ENCODE data around the gene SLC16A10. TPM values are rescaled to one million over a fixed set of nuclear protein-coding genes. Genes with fewer than 3 reads are reported as not detected.

SLC16A10 gene
- total and polyA plus RNA-seq, 2 experiments from 2014 or later, result 19.9 to 34.1 TPM

GRCh38 chr6:111243095-111243494, 155.8 kb downstream of the SLC16A10 start:
- no peaks in the 10 kb centered on the region for H4K20me1 ChIP-seq (ENCODE audit: insufficient read depth, poor library complexity, severe bottlenecking)
- no peaks in the 10 kb centered on the region for H3K9me2 ChIP-seq (replicated peaks; ENCODE audit: insufficient read depth)
- 86% methylated on average over 4 of the region's 4 CpGs for WGBS (ENCODE audit: low lambda C conversion rate, missing lambda C conversion rate)
- TF ChIP-seq CTCF (IDR thresholded peaks at IDR 0.05; ENCODE audit: poor library complexity) (no peak), EZH2 (IDR thresholded peaks at IDR 0.05; ENCODE audit: borderline replicate concordance) (no peak), EZH2phosphoT487 (IDR thresholded peaks at IDR 0.05; ENCODE audit: low read depth, severe bottlenecking, unreplicated experiment) (no peak)
- H3K4me2 ChIP-seq, result no peak overlapping the region
- H3K4me3 ChIP-seq, result no peak overlapping the region
- H3K27ac ChIP-seq, result no peak overlapping the region
- H2AFZ ChIP-seq, result no peak overlapping the region
- no peaks in the 10 kb centered on the region for H3K9me3 ChIP-seq (ENCODE audit: low read depth)
- H3K4me1 ChIP-seq (ENCODE audit: insufficient read depth), result no peaks in the 10 kb centered on the region
- no peaks in the 10 kb centered on the region for H3K79me2 ChIP-seq
- no peaks in the 10 kb centered on the region for H3K36me3 ChIP-seq (replicated peaks; ENCODE audit: insufficient read depth, low read depth)
- no peak for DNase-seq (ENCODE audit: low spot score)
- no peaks in the 10 kb centered on the region for H3K27me3 ChIP-seq

- no peaks in the 10 kb centered on the region for H3K27me3 ChIP-seq
- no peak overlapping the region for H3K4me2 ChIP-seq
- TF ChIP-seq CTCF (IDR thresholded peaks at IDR 0.05; ENCODE audit: poor library complexity), result no peak
- no peak for TF ChIP-seq EZH2phosphoT487 (IDR thresholded peaks at IDR 0.05; ENCODE audit: low read depth, severe bottlenecking, unreplicated experiment)
- TF ChIP-seq EZH2 (IDR thresholded peaks at IDR 0.05; ENCODE audit: borderline replicate concordance), result no peak
- H4K20me1 ChIP-seq (ENCODE audit: insufficient read depth, poor library complexity, severe bottlenecking), result no peaks in the 10 kb centered on the region
- H3K36me3 ChIP-seq (replicated peaks; ENCODE audit: insufficient read depth, low read depth), result no peaks in the 10 kb centered on the region
- no peaks in the 10 kb centered on the region for H3K9me3 ChIP-seq (ENCODE audit: low read depth)
- no peaks in the 10 kb centered on the region for H3K79me2 ChIP-seq
- H3K4me3 ChIP-seq, result no peak overlapping the region
- DNase-seq (ENCODE audit: low spot score), result no peak
- H3K4me1 ChIP-seq (ENCODE audit: insufficient read depth), result no peaks in the 10 kb centered on the region
- no peaks in the 10 kb centered on the region for H3K9me2 ChIP-seq (replicated peaks; ENCODE audit: insufficient read depth)
- H2AFZ ChIP-seq, result no peak overlapping the region
- no peak overlapping the region for H3K27ac ChIP-seq
Observed at GRCh38 chr6:111248789-111249188, 161.5 kb downstream of the SLC16A10 start.

- H2AFZ ChIP-seq, result no peak overlapping the region
- no peak overlapping the region for H3K27ac ChIP-seq
- H3K9me3 ChIP-seq (ENCODE audit: low read depth), result no peaks in the 10 kb centered on the region
- no peak overlapping the region for H3K4me2 ChIP-seq
- no peak overlapping the region for H3K4me3 ChIP-seq
- TF ChIP-seq CTCF (IDR thresholded peaks at IDR 0.05; ENCODE audit: poor library complexity), result no peak
- TF ChIP-seq EZH2phosphoT487 (IDR thresholded peaks at IDR 0.05; ENCODE audit: low read depth, severe bottlenecking, unreplicated experiment), result no peak
- TF ChIP-seq EZH2 (IDR thresholded peaks at IDR 0.05; ENCODE audit: borderline replicate concordance), result no peak
- no peaks in the 10 kb centered on the region for H3K27me3 ChIP-seq
- no peaks in the 10 kb centered on the region for H3K36me3 ChIP-seq (replicated peaks; ENCODE audit: insufficient read depth, low read depth)
- H4K20me1 ChIP-seq (ENCODE audit: insufficient read depth, poor library complexity, severe bottlenecking), result no peaks in the 10 kb centered on the region
- H3K4me1 ChIP-seq (ENCODE audit: insufficient read depth), result peaks cover under 1% of the 10 kb centered on the region
- 60% methylated on average over 4 of the region's 4 CpGs for WGBS (ENCODE audit: low lambda C conversion rate, missing lambda C conversion rate)
- DNase-seq (ENCODE audit: low spot score), result no peak
- H3K9me2 ChIP-seq (replicated peaks; ENCODE audit: insufficient read depth), result no peaks in the 10 kb centered on the region
- no peaks in the 10 kb centered on the region for H3K79me2 ChIP-seq
Observed at GRCh38 chr6:111250791-111251354, 163.6 kb downstream of the SLC16A10 start.

- H3K27me3 ChIP-seq, result no peaks in the 10 kb centered on the region
- WGBS (ENCODE audit: low lambda C conversion rate, missing lambda C conversion rate), result 80% methylated on average over 3 of the region's 3 CpGs
- H3K79me2 ChIP-seq, result no peaks in the 10 kb centered on the region
- no peak for DNase-seq (ENCODE audit: low spot score)
- no peak overlapping the region for H3K27ac ChIP-seq
- TF ChIP-seq CTCF (IDR thresholded peaks at IDR 0.05; ENCODE audit: poor library complexity) (no peak), EZH2phosphoT487 (IDR thresholded peaks at IDR 0.05; ENCODE audit: low read depth, severe bottlenecking, unreplicated experiment) (no peak), EZH2 (IDR thresholded peaks at IDR 0.05; ENCODE audit: borderline replicate concordance) (no peak)
- no peaks in the 10 kb centered on the region for H4K20me1 ChIP-seq (ENCODE audit: insufficient read depth, poor library complexity, severe bottlenecking)
- no peak overlapping the region for H2AFZ ChIP-seq
- no peak overlapping the region for H3K4me2 ChIP-seq
- peaks cover 7% of the 10 kb centered on the region for H3K4me1 ChIP-seq (ENCODE audit: insufficient read depth)
- H3K4me3 ChIP-seq, result no peak overlapping the region
- H3K9me3 ChIP-seq (ENCODE audit: low read depth), result no peaks in the 10 kb centered on the region
- H3K9me2 ChIP-seq (replicated peaks; ENCODE audit: insufficient read depth), result no peaks in the 10 kb centered on the region
- no peaks in the 10 kb centered on the region for H3K36me3 ChIP-seq (replicated peaks; ENCODE audit: insufficient read depth, low read depth)
Observed at GRCh38 chr6:111252726-111253125, 165.4 kb downstream of the SLC16A10 start.
